Neural cell (in vitro differentiated cells): Measurements from ENCODE around the gene MYCN. TPM values are rescaled to one million over a fixed set of nuclear protein-coding genes. Genes with fewer than 3 reads are reported as not detected.
A peak's percentile ranks its signal among the peaks of the same experiment; 100 is the strongest.

Source experiments
- H2AFZ ChIP-seq: fragments of 200-600, 300-800 bp; sonication (generic), shearing (Covaris generic); 2 replicates; pipeline ENCODE4 v1.6.0; 2014; ENCODE audit warnings: low read depth, mild to moderate bottlenecking, antibody characterized with exemption, low read length, moderate library complexity
- H3F3A ChIP-seq: fragments of 200-600 bp; shearing (Covaris generic); 2 replicates; pipeline ENCODE4 v1.6.1; 2016; ENCODE audit warnings: mild to moderate bottlenecking, moderate library complexity, mixed read lengths, antibody characterized with exemption, low read length; ENCODE audit not compliant: insufficient read depth, poor library complexity, severe bottlenecking
- H3K27ac ChIP-seq: fragments of 200-600, 300-800 bp; sonication (generic), shearing (Covaris generic); 2 replicates; pipeline ENCODE4 v1.5.1; 2014; ENCODE audit warnings: mild to moderate bottlenecking, low read length, moderate library complexity
- H3K27me3 ChIP-seq: fragments of 300-800, 200-600 bp; sonication (generic), shearing (Covaris generic); 2 replicates; pipeline ENCODE4 v1.6.0; 2014; ENCODE audit warnings: mild to moderate bottlenecking, low read depth, low read length, moderate library complexity; ENCODE audit not compliant: insufficient read depth
- H3K36me3 ChIP-seq: fragments of 300-800, 200-600 bp; sonication (generic), shearing (Covaris generic); 2 replicates; pipeline ENCODE4 v1.5.1; 2014; ENCODE audit warnings: mild to moderate bottlenecking, antibody characterized with exemption, low read length, moderate library complexity; ENCODE audit not compliant: insufficient read depth
- H3K4me2 ChIP-seq: fragments of 300-800, 200-600 bp; sonication (generic), shearing (Covaris generic); 2 replicates; pipeline ENCODE4 v1.6.0; 2014; ENCODE audit warnings: mild to moderate bottlenecking, low read length
- H3K4me3 ChIP-seq: fragments of 300-800, 200-600 bp; sonication (generic), shearing (Covaris generic); 2 replicates; pipeline ENCODE4 v1.5.1; 2014; ENCODE audit warnings: mild to moderate bottlenecking, low read length, moderate library complexity
- H3K79me2 ChIP-seq: fragments of 200-600 bp; shearing (Covaris generic); replicated peaks from 2 replicates; pipeline ENCODE4 v1.6.0; 2014; ENCODE audit warnings: mild to moderate bottlenecking, low read length, moderate library complexity; ENCODE audit not compliant: insufficient read depth
- H3K9ac ChIP-seq: fragments of 300-800, 200-600 bp; sonication (generic), shearing (Covaris generic); 2 replicates; pipeline ENCODE4 v1.6.1; 2016; ENCODE audit warnings: mild to moderate bottlenecking, low read length, mixed read lengths
- H3K9me2 ChIP-seq: fragments of 200-600 bp; shearing (Covaris generic); 2 replicates; pipeline ENCODE4 v1.6.1; 2016; ENCODE audit warnings: mild to moderate bottlenecking, low read length, mixed read lengths; ENCODE audit not compliant: insufficient read depth
- H3K9me3 ChIP-seq: fragments of 200-600, 300-800 bp; sonication (generic), shearing (Covaris generic); 2 replicates; pipeline ENCODE4 v1.6.1; 2016; ENCODE audit warnings: mild to moderate bottlenecking, mixed run types, low read length, moderate library complexity, mixed read lengths
- H4K20me1 ChIP-seq: fragments of 200-600 bp; shearing (Covaris generic); 2 replicates; pipeline ENCODE4 v1.6.1; 2016; ENCODE audit warnings: mild to moderate bottlenecking, mixed run types; ENCODE audit not compliant: insufficient read depth
- CTCF ChIP-seq: fragments of 450-650 bp; IDR thresholded peaks from 2 replicates; pipeline ENCODE4 v1.5.1; 2014; ENCODE audit warnings: antibody characterized with exemption, mild to moderate bottlenecking, moderate library complexity; ENCODE audit not compliant: poor library complexity, severe bottlenecking
- EP300 ChIP-seq: fragments of 450-650 bp; conservative IDR thresholded peaks from 2 replicates; pipeline ENCODE4 v1.6.1; 2014; ENCODE audit warnings: antibody characterized with exemption, mild to moderate bottlenecking, moderate library complexity; ENCODE audit not compliant: poor library complexity, severe bottlenecking
- EZH2 ChIP-seq: fragments of 200-600, 300-800 bp; shearing (Covaris generic), sonication (generic); IDR thresholded peaks from 2 replicates; pipeline ENCODE4 v1.6.1; 2014; ENCODE audit warnings: antibody characterized with exemption, low read length, borderline replicate concordance, mild to moderate bottlenecking; ENCODE audit not compliant: insufficient read depth, poor library complexity, severe bottlenecking
- MXI1 ChIP-seq: fragments of 450-650 bp; conservative IDR thresholded peaks from 2 replicates; pipeline ENCODE4 v1.6.1; 2014; ENCODE audit warnings: antibody characterized with exemption, mild to moderate bottlenecking; ENCODE audit not compliant: poor library complexity, severe bottlenecking
- POLR2AphosphoS5 ChIP-seq: IDR thresholded peaks from 2 replicates; pipeline ENCODE4 v1.6.1; 2012
- RAD21 ChIP-seq: fragments of 450-650 bp; conservative IDR thresholded peaks from 2 replicates; pipeline ENCODE4 v1.6.1; 2014; ENCODE audit warnings: antibody characterized with exemption, mild to moderate bottlenecking, moderate library complexity
- REST ChIP-seq: IDR thresholded peaks from 2 replicates; pipeline ENCODE4 v1.6.1; 2012; ENCODE audit warnings: borderline replicate concordance
- SMC3 ChIP-seq: fragments of 450-650 bp; conservative IDR thresholded peaks from 2 replicates; pipeline ENCODE4 v1.6.1; 2014; ENCODE audit warnings: antibody characterized with exemption, mild to moderate bottlenecking, moderate library complexity; ENCODE audit not compliant: poor library complexity
- TAF1 ChIP-seq: IDR thresholded peaks from 2 replicates; pipeline ENCODE4 v1.6.1; 2012; ENCODE audit warnings: low read depth
- polyA plus RNA-seq: library from polyadenylated mRNA; depleted of rRNA; stranded (reverse); fragments of >200 nt; gene quantifications from 2 replicates; pipeline ENCODE4 v1.2.3, GENCODE V29; 2014

The MYCN gene
- polyA plus RNA-seq, 1 donor from 2014 or later, result 25.1 TPM

GRCh38 chr2:15986644-15987043 is 46.3 kb downstream of the MYCN start:
- TF ChIP-seq MXI1 (no peak), EZH2 (no peak), EP300 (no peak), CTCF (no peak), SMC3 (no peak), TAF1 (no peak), POLR2AphosphoS5 (no peak), RAD21 (no peak), REST (no peak)
- Histone ChIP-seq H3K36me3 (no peaks in the 10 kb centered on the region), H3K79me2 (no peaks in the 10 kb centered on the region), H3K4me2 (no peak overlapping the region), H3K9me2 (no peaks in the 10 kb centered on the region), H3K27ac (no peak overlapping the region), H3F3A (no peaks in the 10 kb centered on the region), H2AFZ (no peak overlapping the region), H4K20me1 (no peaks in the 10 kb centered on the region), H3K9me3 (no peaks in the 10 kb centered on the region), H3K9ac (no peak overlapping the region), H3K27me3 (no peaks in the 10 kb centered on the region), H3K4me3 (no peak overlapping the region)

DNA sequence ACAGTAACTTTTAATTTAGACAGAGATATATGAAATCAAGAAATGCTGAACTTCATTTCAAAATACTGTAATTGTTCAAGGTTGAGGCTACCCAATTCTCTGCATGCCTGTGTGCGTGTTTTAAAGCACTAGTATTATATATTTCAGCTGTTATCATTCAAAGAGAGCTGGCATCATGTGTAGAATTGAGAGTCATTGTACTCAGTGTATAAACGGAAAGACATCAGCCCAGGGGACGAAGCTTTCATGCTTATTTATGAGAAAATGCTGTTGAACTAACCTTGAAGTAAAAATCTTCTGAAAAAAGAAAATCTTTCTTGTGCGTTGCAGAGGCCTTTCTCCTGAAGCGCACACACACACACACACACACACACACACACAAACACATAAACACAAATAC is 48.4 kb downstream of the MYCN start:
- no peaks in the 10 kb centered on the region for H3K9me2 ChIP-seq
- H3F3A ChIP-seq, result no peaks in the 10 kb centered on the region
- no peaks in the 10 kb centered on the region for H4K20me1 ChIP-seq
- no peak overlapping the region for H3K4me3 ChIP-seq
- H3K79me2 ChIP-seq, result no peaks in the 10 kb centered on the region
- no peak overlapping the region for H2AFZ ChIP-seq
- no peak overlapping the region for H3K9ac ChIP-seq
- peak overlapping the region; percentile 3 for H3K27ac ChIP-seq
- H3K36me3 ChIP-seq, result no peaks in the 10 kb centered on the region
- no peaks in the 10 kb centered on the region for H3K9me3 ChIP-seq
- TF ChIP-seq REST (no peak), MXI1 (no peak)
- no peak overlapping the region for H3K4me2 ChIP-seq
- no peaks in the 10 kb centered on the region for H3K27me3 ChIP-seq
